GM18499 (cell line): ENCODE measurements around the gene SORD.
A peak's percentile ranks its signal among the peaks of the same experiment; 100 is the strongest.
"Not testable (repeated sequence)": the region's sequence is repeated elsewhere in the genome, so short reads cannot be mapped to it uniquely, and the experiment has no call there.

ENCODE experiments used
- ATAC-seq: cut with Tn5 transposase; IDR thresholded peaks from one replicate; pipeline ENCODE4 v1.9.1; 2021; ENCODE audit warnings: moderate number of reproducible peaks; ENCODE audit not compliant: insufficient read depth, unreplicated experiment

The SORD gene

GRCh38 chr15:45022871-45023658, at the start of gene SORD:
TSS of gene SORD (plus strand) at chr15:45023195. CDS start at chr15:45023284, 89 bp downstream.
- ATAC-seq: peak; percentile 69

GRCh38 chr15:44976183-44976582, 46.8 kb upstream of the SORD start:
- ATAC-seq: not testable (repeated sequence)

- ATAC-seq: not testable (repeated sequence)
These were observed 45.2 kb upstream of the SORD start for GRCh38 chr15:44977781-44978180.

DNA sequence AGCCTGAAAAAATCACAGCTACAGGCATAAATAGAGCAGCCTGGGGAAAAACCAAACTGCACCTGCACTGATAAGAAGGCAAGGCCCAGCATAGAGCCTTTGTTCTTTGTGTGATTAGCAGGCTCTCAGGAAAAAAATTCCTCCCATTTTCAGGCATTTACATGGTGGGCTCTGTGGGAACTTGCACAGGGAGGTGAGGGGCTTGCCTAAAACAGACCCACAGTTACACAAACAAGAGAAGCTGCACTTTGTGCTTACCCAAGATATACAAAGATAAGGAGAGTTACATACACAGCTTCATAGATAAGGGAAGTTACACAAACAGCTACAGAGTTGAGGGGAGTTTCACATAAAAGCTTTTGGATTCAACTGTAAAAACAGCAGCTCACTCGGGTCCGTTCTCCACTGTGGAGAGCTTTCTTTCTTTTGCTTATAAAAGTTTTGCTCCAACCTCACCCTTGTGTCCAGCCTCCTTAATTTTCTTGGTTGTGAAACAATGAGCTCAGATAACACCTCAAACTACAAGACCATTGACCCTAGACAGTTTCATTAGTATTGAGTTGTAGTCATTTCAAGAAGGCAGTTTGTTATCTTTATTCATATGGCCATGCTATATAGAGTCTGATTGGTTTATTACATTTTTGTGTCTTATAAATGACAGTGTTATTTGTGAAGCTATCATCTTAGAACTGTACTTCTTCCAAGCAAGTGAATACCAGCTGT, 43.2 kb upstream of the SORD start:
- ATAC-seq: not testable (repeated sequence)

DNA sequence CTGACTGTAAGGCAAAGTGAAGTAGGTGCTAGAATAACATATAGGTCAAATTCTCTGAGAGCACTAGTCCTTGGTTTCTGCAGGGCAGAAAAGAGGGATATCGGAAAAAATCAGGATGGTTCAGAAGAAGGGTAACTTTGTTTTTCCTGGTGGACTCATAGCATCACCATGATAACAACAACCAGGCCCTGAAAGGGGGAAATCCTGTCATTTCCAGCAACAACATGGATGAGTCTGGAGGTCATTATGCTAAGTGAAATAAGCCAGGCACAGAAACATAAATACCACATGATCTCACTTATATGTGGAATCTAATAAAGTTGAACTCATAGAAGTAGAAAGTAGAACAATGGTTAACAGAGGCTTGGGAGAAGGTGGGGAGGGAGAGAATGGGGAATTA, 38.9 kb upstream of the SORD start:
- not testable (repeated sequence) for ATAC-seq

- not testable (repeated sequence) for ATAC-seq
These were observed 36.5 kb upstream of the SORD start for GRCh38 chr15:44986346-44987055.

DNA sequence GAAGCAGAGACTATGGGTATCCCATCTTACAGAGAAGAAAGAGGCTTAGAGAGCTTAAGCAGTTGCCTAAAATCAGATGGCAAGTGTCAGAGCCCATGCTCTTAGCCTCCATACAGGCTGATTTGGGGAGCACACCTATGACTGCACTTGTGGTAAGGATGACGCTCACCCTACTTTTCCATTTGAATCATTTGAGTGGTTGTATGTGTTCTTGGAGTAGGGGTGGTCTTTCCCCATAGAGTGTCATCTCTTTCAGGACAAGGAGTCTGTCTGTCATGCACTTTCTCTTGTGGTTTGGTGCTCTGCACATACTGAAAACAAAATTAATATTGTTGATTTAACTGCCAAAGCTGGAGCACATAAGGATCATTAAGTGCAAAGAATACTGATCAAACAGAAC, 35.3 kb upstream of the SORD start:
- not testable (repeated sequence) for ATAC-seq

DNA sequence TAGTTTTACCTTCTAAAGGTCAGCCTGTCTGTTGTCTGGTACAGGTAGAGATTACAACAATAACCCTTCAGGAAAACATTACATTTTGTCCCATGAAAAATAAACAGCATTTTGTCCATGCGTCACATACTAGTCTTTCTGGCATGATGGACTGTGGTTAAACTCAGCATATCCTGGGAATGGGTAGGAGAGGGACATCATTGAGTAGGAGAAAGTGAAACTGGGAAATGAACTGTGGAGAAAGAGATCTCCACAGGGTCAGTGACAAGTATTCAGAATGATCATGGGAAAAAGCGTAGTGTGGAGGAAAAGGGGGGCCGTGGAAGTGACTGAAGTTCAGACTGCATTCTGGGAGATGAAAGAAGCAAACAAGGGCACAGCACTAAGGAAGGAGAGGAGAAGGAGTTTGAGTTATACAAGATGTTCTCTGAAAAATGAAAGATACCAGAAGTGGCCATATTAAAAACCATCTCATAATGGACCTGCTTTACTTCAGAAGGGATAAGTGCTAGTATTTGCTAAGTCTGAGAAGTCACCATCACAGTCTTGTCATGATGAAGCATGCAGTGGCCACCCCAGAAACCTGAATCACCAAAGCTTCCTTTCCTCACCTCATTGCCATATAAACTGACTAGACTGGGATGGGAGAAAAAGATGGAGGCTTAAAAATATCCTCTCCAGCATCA, 34.7 kb upstream of the SORD start:
- ATAC-seq: not testable (repeated sequence)

DNA sequence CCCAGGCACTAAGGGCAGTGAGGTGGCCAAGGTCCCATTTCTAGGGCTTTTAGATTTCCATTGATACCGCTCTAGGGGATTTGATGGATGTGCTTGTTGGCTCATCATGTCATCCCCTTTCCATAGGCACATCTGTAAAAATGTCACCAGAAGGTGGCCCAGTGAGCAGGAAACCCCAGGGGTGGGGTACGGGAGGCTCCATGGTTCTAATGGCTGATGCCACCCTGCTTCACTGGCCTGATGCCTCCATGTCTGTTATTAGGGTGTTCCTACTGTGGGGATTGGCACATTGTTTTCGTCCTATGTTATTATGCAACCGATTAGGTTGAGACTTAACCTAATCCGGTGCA, 34.1 kb upstream of the SORD start:
- not testable (repeated sequence) for ATAC-seq

DNA sequence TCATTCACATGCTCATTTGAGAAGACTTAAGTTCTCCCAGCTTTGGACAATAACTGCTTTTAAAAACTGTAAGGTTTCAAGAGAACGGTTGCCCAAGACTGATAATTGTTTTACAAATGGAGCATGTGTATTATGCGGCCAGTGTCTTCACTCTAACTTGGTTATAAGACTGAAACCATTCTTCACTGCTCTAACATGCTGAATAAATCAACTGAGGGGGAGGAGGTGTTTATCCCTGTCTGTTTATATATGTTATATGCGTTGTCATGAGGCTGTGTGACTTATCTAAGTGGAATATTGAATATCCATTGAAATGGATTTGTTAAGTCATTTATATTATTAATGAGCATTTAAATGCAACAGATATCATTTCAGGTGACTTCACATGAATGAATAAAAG, 25.4 kb upstream of the SORD start:
- ATAC-seq: not testable (repeated sequence)

GRCh38 chr15:44999105-44999504, 23.9 kb upstream of the SORD start:
- no peak for ATAC-seq

GRCh38 chr15:45001180-45001579, 21.8 kb upstream of the SORD start:
- not testable (repeated sequence) for ATAC-seq

GRCh38 chr15:45003731-45004410, 19.1 kb upstream of the SORD start:
- not testable (repeated sequence) for ATAC-seq

DNA sequence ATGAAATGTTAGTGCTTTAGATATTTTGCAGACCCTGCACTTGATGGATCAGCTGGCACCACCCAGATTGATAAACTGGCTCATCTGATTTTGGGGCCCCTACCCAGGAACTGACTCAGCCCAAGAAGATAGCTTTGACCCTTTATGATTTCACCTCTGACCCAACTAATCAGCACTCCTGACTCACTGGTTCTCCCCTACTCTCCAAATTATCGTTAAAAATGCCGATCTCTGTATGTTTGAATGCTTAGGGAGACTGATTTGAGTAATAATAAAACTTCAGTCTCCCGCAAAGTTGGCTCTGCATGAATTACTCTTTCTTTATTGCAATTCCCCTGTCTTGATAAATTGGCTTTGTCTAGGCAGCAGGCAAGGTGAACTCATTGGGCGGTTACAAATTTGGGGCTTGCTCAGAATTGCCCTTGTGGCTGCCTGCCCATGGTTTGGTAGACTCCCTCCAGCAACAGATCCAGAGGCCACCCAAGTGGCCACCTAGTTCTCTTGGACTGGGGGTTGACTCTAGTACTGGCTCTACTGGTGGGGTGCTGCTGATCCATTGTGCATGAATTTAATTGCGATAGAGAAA, 18.3 kb upstream of the SORD start:
- not testable (repeated sequence) for ATAC-seq

DNA sequence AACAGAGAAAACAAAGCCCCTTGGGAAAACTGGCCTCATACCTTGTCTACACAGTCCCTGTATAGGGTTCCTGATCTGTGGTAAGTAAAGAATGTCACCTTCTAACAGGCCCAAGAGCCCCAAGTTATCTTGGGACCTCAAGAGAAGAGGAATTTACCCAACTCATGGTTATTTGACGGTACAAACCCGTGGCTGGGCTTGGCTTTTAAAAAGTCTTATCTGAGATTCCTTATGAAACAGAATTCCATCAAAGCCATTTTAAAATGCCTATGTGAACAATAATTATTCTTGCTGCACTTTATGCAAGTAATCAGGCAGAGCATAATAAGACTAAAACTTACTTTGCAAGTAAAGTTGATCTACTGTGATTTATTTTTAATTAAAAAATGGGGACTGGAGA, 13.9 kb upstream of the SORD start:
- no peak for ATAC-seq

DNA sequence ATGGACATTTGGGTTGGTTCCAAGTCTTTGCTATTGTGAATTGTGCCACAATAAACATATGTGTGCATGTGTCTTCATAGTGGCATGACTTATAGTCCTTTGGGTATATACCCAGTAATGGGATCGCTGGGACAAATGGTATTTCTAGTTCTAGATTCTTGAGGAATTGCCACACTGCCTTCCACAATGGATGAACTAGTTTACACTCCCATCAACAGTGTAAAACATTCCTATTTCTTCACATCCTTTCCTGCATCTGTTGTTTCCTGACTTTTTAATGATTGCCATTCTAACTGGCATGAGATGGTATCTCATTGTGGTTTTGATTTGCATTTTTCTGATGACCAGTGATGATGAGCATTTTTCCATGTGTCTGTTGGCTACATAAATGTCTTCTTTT, 7.9 kb upstream of the SORD start:
- ATAC-seq: not testable (repeated sequence)

DNA sequence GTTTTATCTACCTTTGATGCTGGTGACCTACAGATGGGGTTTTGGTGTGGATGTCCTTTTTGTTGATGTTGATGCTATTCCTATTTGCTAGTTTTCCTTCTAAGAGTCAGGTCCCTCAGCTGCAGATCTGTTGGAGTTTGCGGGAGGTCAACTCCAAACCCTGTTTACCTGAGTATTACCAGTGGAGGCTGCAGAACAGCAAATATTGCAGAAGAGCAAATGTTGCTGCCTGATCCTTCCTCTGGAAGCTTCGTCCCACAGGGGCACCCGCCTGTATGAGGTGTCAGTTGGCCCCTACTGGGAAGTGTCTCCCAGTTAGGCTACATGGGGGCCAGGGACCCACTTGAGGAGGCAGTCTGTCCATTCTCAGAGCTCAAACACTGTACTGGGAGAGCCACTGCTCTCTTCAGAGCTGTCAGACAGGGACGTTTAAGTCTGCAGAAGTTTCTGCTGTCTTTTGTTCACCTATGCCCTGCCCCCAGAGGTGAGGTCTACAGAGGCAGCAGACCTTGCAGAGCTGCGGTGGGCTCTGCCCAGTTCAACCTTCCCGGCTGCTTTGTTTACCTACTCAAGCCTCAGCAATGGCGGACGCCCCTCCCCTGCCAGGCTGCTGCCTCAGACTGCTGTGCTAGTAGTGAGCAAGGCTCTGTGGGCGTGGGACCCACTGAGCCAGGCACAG, 2.6 kb upstream of the SORD start:
- not testable (repeated sequence) for ATAC-seq

GRCh38 chr15:45020901-45021259, 2.1 kb upstream of the SORD start:
- not testable (repeated sequence) for ATAC-seq

DNA sequence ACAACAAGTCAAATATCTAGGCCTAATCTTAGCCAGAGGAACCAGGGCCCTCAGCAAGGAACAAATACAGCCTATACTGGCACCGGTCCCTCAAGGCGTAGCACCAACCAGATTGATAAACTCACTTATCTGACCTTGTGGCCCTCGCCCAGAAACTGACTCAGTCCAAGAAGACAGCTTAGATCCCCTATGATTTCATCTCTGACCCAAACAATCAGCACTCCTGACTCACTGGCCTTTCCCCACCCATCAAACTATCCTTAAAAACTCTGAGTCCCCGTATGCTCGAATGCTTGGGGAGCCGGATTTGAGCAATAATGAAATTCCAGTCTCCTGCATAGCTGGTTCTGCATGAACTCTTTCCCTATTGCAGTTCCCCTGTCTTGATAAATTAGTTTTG, 1.6 kb upstream of the SORD start:
- no peak for ATAC-seq
